Neural crest cell (in vitro differentiated cells): ENCODE measurements around the gene ELFN2. TPM values are rescaled to one million over a fixed set of nuclear protein-coding genes. Genes with fewer than 3 reads are reported as not detected.

Experiments used
- DNase-seq: peaks from one replicate; pipeline ENCODE4 v3.0.0; 2021; ENCODE audit warnings: low read depth, mixed read lengths, low spot score
- H3K27ac Mint-ChIP-seq: one replicate; pipeline ENCODE4 v1.8.0; 2021; ENCODE audit warnings: mild to moderate bottlenecking, mixed read lengths; ENCODE audit not compliant: unreplicated experiment
- H3K27me3 Mint-ChIP-seq: 2 replicates; pipeline ENCODE4 v1.8.0; 2021; ENCODE audit warnings: low read depth, mild to moderate bottlenecking, mixed read lengths
- H3K36me3 Mint-ChIP-seq: 2 replicates; pipeline ENCODE4 v1.8.0; 2021; ENCODE audit warnings: low read depth, mild to moderate bottlenecking, mixed read lengths
- H3K4me1 Mint-ChIP-seq: 2 replicates; pipeline ENCODE4 v1.8.0; 2021; ENCODE audit warnings: mixed read lengths
- H3K4me3 Mint-ChIP-seq: one replicate; pipeline ENCODE4 v1.8.0; 2021; ENCODE audit warnings: mild to moderate bottlenecking, mixed read lengths
- H3K9me3 Mint-ChIP-seq: 2 replicates; pipeline ENCODE4 v1.8.0; 2021; ENCODE audit warnings: mixed read lengths
- total RNA-seq: library from RNA; stranded (reverse); gene quantifications from 2 replicates; pipeline ENCODE4 v1.2.1, GENCODE V29; 2021
- TF ChIP-seq, protein P1 (sequence below): fragments of 200-600 bp; sonication (generic); conservative IDR thresholded peaks from 2 replicates; pipeline ENCODE4 v1.5.0; 2021; ENCODE audit warnings: antibody characterized with exemption, mild to moderate bottlenecking

Gene ELFN2
- total RNA-seq, 1 donor from 2014 or later, result 0.09 TPM

DNA sequence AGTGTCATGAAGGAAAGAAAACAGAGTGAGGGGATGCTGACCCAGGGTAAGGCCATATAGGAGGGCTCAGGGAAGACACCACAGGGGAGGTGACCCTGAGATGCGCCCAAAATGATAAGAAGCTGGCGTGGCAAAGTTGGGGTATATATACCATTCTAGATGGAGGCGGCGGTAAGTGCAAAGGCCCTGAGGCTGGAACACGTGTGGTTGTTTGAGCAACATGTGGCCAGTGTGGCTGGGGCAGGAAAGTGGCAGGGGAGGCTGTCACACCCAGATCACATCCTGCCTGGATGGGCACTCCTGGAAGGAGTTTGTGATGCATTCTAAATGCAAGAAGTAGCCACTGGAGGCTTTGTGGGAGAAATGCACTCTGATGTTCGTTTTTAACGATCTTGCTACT is 74.8 kb downstream of the ELFN2 start:
- no peak for DNase-seq
- TF ChIP-seq, protein P1, sequence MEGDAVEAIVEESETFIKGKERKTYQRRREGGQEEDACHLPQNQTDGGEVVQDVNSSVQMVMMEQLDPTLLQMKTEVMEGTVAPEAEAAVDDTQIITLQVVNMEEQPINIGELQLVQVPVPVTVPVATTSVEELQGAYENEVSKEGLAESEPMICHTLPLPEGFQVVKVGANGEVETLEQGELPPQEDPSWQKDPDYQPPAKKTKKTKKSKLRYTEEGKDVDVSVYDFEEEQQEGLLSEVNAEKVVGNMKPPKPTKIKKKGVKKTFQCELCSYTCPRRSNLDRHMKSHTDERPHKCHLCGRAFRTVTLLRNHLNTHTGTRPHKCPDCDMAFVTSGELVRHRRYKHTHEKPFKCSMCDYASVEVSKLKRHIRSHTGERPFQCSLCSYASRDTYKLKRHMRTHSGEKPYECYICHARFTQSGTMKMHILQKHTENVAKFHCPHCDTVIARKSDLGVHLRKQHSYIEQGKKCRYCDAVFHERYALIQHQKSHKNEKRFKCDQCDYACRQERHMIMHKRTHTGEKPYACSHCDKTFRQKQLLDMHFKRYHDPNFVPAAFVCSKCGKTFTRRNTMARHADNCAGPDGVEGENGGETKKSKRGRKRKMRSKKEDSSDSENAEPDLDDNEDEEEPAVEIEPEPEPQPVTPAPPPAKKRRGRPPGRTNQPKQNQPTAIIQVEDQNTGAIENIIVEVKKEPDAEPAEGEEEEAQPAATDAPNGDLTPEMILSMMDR, result no peak
- no peaks in the 10 kb centered on the region for H3K9me3 Mint-ChIP-seq
- H3K36me3 Mint-ChIP-seq, result no peaks in the 10 kb centered on the region
- no peaks in the 10 kb centered on the region for H3K4me1 Mint-ChIP-seq
- H3K4me3 Mint-ChIP-seq, result no peak overlapping the region
- H3K27ac Mint-ChIP-seq, result no peak overlapping the region
- peaks cover 5% of the 10 kb centered on the region for H3K27me3 Mint-ChIP-seq

DNA sequence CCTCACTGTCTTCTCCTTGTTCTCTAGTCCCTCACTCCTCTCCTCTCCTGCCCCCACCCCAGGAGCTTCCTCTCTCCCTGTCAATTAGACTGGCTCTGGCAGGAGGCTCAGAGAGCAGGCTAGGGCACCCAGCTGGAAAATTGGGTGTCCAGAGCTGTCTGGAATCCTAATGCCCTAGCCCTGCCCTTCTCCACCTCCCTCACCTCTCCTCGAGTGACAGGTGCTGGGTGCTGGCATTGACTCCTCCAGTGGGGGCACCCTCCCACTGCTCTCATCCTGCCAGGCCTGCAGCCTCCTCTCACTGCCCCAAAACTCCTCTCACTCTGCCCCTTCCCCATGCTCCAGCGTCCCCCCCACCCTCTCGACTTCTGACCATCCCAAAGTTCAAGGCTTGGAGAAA is 76.0 kb downstream of the ELFN2 start:
- TF ChIP-seq, protein P1, result no peak
- no peaks in the 10 kb centered on the region for H3K36me3 Mint-ChIP-seq
- DNase-seq, result no peak
- no peaks in the 10 kb centered on the region for H3K4me1 Mint-ChIP-seq
- no peaks in the 10 kb centered on the region for H3K9me3 Mint-ChIP-seq
- peaks cover 5% of the 10 kb centered on the region for H3K27me3 Mint-ChIP-seq
- no peak overlapping the region for H3K27ac Mint-ChIP-seq
- no peak overlapping the region for H3K4me3 Mint-ChIP-seq

DNA sequence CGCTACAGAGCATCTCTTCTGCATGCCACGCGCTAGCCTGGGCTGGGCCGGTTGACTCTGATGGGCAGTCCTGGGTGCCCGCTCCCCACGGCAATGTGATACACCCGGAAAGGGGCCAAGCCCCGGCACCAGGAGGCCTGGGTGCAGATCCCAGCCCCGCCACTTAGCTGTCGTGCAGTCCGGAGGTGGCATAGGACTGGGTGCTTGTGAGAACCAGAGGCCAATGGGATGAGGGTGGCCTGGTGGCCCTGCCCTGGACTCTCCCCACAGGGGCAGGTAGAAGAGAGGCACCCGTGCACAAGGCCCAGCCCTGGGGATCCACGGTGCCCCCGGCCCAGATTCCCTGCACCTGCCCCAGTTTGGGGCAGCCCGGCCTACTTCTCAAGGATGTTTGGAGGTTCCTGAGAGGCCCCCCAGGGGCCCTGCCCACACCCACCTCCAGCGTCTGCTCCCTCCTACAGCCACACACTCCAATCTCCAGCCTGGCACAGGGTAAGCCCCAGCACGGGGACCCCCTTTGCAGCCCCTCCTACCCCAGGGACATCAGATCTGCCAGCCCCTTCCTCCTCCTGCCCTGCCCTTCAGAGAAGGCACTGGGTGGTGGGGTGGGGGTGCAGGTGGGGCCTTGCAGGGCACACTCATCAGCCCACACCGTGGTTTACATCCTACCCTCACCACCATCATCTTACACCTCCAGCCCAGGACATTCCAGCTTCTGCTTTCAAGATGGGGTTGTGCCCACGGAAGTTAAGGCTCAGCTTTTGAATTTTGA is 78.0 kb downstream of the ELFN2 start:
- TF ChIP-seq, protein P1, result no peak
- H3K9me3 Mint-ChIP-seq, result no peaks in the 10 kb centered on the region
- no peak overlapping the region for H3K27ac Mint-ChIP-seq
- peaks cover 5% of the 10 kb centered on the region for H3K27me3 Mint-ChIP-seq
- no peak for DNase-seq
- H3K4me1 Mint-ChIP-seq, result peaks cover 5% of the 10 kb centered on the region
- H3K36me3 Mint-ChIP-seq, result no peaks in the 10 kb centered on the region
- H3K4me3 Mint-ChIP-seq, result no peak overlapping the region

DNA sequence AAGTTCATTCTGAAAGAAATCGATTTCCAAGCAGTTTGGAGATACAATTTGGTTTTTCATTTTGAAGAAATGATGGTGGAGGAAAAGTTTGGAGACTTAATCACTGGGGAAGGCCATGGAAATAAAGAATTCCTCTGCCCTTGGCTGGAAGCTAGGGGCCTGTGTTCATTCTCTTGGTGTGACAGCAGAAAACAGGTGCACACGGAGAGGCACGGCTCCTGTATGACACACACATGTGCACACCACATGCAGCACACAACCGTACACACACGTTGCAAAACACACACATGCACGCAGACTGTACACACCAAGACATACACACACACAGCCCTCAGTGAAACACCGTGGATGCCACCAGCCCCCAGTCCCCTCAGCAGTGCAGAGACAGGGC is 80.8 kb downstream of the ELFN2 start:
- H3K27me3 Mint-ChIP-seq, result peaks cover 10% of the 10 kb centered on the region

DNA sequence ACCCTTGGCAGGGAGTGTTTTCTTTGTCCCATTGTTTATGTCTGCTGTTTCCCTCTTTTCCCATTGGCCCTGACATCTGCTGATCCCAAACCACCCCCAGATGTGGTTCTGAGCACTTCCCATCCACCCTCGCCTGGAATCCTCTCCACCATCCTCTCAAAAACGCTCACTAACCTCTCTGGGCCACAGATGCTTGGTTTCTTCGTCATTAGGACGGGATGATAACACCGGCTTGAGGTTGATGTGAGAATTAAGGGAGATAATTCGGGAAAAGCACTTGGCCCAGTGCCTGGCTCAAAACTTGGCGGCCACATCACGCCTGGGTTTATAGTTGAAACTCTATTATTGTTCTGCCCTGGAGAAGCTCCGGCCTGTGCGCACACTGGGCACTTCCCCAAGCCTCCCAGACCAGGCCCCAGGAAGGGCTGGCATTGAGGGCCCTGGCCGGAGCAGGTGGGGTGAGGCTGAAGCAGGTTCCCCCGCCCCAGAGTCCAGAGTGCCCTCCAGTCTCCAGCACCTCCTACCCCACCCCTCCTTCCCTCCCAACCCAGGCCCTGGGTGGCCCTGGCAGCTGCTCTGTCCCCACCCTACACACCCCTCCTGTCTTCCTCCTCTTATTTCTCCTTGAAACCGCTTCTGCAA is 81.3 kb downstream of the ELFN2 start:
- Mint-ChIP-seq H3K4me1 (peaks cover 5% of the 10 kb centered on the region), H3K9me3 (no peaks in the 10 kb centered on the region), H3K36me3 (no peaks in the 10 kb centered on the region), H3K27ac (peak overlapping the region; percentile 85), H3K4me3 (no peak overlapping the region), H3K27me3 (peaks cover 15% of the 10 kb centered on the region)
- TF ChIP-seq, protein P1, result no peak
- DNase-seq, result no peak

More for the DNA sequence above, 80.8 kb downstream of the ELFN2 start:
- TF ChIP-seq, protein P1, result no peak
- Mint-ChIP-seq H3K9me3 (no peaks in the 10 kb centered on the region), H3K4me1 (peaks cover 5% of the 10 kb centered on the region), H3K36me3 (no peaks in the 10 kb centered on the region), H3K4me3 (no peak overlapping the region), H3K27ac (no peak overlapping the region)
- no peak for DNase-seq
